Activated CD8-positive, alpha-beta memory T cell treated with anti-CD3 and anti-CD28 coated beads for 1 hour (primary cell): Measurements from ENCODE around the gene PLSCR1.
"Not testable (repeated sequence)": the region's sequence is repeated elsewhere in the genome, so short reads cannot be mapped to it uniquely, and the experiment has no call there.

Source experiments
- DNase-seq, 2 donors: peaks; one replicate each; pipeline ENCODE4 v3.0.0-alpha.2; 2020; ENCODE audit warnings: low read depth in 1 of 2; ENCODE audit errors: extremely low read depth in 1 of 2

Gene PLSCR1

DNA sequence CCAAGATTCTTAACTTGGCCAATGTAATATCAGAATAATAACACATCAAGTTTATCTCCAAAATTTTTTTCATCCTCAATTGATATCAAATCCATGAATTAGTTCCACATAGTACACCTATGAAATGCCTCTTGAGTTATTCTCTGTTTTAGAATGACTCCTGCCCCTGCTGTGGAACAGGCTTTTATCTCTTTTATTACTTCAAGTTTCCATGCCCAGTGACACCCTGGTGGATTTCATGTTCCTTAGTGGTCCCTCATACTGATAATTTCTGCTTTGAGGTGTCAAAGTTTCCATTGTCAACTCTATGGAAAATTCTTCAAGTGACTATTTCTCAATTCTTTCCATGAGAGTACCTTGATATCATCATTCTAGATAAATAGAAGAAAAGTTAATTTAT lies 24.6 kb downstream of the PLSCR1 start:
- DNase-seq = no peak

DNA sequence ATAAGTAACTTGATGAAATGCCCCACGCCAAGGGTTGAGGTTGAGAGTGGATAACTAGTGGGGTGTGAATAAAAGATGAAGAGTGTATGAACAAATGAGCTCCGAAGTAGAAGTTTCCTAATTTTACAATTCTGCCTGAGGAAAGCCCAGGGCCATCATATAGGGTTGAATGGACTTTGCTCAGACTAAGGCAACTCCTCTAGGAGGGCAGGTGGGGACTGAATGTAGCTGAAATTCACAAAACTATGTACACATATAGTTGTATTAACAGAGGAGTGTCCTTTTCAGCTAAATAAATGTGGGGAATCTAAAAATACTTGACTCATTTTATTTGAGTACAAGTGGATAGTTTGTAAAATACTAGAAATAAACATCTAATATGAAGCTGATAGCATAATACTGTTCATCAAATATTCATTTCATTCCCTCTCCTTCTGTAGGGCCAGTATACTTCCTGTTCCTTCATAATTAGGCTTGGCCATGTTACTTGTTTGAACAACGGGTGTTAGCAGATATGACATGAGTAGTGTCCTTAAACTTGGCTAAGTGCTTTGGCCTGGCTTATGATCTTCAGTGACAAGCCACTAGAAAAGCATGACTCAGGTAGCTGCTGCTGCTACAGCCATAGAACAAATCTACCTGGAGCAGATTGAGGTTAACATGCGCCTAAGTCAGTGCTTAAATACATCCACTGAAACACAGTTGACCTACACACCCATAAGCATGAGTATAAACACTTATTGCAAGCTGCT lies 26.5 kb downstream of the PLSCR1 start:
- DNase-seq = no peak

DNA sequence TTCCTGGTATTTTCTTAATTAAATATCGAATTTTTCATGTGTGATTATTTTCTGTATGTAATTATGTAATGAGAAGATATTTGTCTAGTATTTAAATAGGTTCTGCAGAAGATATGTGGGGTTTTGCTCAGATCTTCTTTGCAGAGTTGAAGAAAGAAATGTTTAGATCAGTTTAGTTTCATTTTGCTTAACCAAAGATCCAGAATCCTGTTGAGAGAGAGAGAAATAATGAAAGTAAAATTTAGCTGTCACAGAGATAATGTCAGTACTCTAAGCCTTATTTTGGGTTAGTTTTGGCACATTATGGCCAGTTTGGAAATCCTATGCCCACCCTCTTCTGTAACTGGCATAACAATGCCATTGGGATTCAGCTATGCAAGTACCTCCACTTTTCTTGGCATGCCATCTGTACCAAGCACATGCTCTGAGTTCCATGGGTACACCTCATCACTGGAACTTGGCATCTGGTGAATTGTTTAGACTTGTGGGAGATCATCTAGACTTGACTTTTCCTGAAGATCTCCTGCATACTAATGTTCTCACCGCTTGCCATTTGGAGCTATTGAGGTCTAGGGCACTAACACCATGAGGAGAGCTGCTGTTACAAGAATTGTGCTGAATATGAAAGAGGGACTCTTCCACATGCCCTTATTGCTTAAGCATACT lies 30.9 kb downstream of the PLSCR1 start:
- DNase-seq = no peak

DNA sequence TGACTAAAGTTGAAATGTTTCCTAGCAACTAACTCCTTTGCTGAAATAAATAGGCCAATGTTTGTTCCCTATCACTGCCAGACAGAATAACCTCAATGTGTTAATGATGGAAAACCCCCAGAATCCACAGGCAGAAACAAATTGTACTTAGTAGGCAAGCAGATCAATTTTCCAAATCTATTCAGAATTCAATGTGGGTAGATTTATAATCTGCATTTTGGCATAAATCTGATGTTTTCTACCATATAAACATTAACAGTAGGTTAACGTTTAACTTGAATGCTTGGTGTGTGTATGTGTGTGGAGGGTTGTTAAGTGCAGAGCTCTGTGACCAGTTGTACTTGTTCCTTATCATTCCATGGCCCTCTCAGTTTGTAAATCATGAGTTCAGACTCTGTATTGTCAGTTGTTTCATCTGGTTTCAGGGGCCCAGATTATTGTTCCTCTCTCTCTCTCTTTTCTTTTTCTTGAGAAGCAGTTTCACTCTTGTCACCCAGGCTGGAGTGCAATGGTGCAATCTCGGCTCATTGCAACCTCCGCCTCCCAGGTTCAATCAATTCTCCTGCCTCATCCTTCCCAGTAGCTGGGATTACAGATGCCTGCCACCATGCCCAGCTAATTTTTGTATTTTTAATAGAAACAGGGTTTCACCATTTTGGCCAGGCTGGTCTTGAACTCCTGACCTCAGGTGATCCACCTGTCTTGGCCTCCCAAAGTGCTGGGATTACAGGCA lies 32.8 kb downstream of the PLSCR1 start:
- no peak for DNase-seq

DNA sequence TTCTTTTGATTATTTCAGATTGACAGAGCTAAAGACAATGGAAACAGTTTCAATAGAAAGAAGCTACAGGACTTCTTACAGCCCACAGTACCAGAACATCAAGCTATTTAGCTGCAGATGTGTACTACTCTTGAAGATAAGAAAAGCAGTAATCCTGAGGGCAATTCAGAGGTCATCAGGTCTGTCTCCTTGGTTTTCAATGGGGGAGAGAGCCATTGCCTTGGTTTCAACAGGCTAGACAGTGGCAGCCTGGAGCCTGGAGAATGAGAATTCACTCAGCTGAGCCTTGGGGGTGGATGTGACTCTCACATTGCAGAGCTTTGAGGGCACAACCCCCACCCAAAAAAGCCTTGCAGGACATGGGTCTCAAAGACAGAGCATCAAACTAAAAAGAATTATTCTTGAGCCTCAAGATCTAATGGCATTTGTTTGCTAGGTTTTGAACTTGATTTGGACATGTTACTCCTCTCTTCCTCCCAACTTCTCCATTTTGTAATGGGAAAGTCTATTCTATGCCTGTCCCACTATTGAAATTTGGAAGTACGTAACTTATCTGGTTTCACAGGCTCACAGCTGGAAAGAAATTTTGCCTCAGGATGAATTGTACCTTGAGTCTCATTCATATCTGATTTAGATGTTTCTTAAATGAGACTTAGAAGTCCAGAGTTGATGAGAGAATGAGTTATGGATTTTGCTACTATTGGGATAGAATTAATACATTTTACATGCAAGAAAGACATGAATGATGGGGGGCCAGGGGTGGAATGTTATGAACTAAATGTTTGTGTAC lies 36.9 kb downstream of the PLSCR1 start:
- DNase-seq = no peak

DNA sequence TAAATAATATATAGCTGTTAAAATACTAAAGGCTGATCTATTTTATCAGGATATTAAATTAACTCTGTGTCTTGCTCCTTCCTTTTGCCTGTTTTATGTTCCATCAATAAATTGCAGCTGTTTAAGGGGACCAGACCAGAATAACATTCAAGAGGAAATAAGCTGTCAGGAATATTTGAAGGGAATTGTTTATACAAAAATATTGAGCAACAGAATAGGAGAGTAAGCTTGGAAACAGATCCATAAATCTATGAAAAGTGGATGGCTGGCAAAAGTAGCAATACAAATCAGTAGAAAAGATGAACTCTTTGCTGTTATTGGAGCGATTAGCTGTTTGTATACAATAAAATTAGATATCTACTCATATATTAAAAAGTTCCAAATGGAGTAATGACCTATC lies 38.9 kb downstream of the PLSCR1 start:
- DNase-seq = no peak

DNA sequence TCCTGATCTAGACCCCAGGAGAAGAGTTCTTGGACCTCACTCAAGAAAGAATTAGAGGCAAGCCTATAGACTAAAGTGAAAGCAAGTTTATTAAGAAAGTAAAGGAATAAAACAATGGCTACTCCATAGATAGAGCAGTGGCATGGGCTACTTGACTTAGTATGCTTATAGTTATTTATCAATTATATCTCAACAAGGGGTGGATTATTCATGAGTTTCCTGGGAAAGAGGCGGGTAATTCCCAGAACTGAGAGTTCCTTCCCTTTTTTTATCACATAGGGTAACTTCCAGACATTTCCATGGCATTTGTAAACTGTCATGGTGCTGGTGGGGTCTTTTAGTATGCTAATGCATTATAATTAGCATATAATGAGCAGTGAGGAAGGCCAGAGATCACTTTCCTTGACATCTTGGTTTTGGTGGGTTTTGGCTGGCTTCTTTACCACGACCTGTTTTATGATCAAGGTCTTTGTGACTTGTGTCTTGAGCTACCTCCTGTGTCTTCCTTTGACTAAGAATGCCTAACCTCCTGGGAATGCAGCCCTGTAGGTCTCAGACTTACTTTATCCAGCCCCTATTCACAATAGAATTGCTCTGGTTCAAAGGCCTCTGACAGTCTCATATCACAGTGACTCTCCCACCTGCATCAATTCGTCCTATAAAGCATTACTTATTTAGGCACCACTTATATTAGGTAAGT lies 39.8 kb downstream of the PLSCR1 start:
- DNase-seq = no peak

DNA sequence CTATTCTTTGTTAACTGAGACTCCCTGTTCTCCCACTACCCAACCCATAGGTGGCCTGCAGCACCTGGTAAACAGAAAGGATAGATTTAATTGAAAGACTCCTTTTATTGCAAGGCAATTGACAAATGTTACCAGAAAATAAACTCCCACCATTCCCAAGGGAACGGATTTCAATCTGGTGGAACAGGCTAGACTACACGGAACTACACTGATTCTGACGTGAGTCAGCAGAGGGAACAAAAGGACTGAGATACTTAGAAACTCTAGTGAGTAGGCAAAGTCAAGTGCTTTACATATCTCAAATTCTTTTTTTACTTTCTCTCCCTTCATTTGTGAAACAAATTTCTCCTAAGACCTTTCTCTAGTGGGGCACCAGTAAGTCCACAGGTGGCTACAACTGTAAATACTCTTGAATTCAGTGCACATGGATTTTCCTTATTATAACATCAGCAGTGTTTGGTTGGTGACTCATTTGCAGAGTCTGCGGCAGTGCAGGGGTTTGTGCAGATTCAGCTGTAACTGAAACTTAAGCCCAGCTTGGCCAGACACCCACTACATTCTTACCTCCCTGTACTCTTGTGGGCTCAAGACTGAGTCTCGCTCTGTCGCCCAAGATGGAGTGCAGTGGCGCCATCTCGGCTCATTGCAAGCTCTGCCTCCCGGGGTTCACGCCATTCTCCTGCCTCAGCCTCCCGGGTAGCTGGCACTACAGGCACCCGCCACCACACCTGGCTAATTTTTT lies 40.8 kb downstream of the PLSCR1 start:
- no peak for DNase-seq

DNA sequence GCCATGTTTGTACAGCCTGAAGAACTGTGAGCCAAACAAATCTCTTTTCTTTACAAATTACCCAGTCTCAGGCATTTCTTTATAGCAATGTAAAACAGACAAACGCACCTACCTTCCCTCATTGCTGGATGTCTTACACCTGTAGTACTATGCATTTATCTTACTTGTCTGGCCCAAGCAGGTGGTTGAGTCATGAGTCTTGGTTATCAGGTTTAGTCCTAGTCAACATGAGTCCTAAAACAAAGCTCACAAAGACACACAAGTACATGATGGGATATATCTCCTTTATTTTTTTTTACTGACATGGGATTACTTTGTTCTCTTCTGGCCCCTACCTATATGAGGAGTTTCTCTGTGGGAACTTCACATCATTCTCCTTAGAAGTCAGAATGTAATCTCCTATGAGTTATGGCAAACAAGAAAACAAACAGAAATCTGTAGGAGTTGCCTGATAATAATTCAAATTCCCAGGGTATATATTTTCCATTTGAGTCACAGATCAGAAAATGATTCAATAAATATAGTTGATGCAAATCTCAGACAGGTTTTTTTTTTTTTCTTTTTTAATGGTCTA lies 41.4 kb downstream of the PLSCR1 start:
- DNase-seq = no peak

DNA sequence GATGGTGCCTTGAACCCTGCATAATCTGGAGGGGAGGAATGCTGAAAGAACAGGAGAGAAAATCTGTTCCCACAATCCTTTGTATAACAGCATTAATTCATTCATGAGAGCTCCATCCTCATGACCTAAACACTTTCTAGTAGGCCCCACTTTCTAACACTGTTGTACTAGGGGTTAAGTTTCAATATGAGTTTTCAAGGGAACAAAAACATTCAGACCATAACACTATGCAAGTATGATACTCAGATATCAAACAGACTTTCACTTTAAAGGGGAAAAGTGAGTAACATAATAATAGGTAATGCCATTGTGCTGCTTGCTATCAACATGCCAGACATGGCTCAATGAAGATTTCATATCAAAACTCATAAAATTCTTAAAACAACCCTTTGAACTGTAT lies 42.7 kb downstream of the PLSCR1 start:
- no peak for DNase-seq

DNA sequence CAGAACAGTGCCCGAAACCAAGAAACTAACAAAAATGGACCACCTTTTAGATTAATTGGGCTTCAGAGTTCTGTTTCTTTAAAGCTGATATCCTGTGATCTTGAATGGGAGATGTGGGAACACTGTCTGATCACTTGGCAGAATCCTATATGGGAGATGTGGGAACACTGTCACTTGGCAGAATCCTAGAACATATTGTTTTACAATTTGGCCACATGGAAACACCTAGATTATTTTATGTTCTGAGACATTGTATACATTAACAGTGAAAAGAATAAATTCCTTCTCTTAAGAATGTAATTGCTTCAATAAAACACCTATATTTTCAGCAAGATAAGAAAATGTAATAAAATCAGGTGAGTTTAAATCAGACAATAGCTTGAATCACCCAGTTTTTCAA lies 44.7 kb downstream of the PLSCR1 start:
- DNase-seq = no peak

DNA sequence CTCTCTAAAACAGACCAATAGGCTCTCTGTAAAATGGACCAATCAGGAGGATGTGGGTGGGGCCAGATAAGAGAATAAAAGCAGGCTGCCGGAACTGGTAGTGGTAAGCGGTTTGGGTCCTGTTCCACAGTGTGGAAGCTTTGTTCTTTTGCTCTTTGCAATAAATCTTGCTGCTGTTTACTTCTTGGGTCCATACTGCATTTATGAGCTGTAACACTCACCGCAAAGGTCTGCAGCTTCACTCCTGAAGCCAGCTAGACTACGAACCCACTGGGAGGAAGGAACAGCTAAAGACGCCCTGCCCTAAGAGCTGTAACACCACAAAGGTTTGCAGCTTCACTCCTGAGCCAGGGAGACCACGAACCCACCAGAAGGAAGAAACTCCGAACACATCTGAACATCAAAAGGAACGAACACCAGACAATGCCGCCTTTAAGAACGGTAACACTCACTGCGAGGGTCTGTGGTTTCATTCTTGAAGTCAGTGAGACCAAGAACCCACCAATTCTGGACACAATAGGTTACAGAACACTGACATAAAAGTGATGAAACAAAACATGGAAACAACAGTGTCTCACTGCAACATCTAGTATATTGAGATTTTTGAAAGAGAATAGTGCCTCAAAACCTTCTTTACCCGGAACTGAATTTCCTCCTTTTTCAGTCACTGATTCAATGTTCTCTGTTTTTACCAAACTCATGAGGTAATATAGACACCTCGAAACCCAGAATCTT lies 46.2 kb downstream of the PLSCR1 start:
- DNase-seq = no peak

DNA sequence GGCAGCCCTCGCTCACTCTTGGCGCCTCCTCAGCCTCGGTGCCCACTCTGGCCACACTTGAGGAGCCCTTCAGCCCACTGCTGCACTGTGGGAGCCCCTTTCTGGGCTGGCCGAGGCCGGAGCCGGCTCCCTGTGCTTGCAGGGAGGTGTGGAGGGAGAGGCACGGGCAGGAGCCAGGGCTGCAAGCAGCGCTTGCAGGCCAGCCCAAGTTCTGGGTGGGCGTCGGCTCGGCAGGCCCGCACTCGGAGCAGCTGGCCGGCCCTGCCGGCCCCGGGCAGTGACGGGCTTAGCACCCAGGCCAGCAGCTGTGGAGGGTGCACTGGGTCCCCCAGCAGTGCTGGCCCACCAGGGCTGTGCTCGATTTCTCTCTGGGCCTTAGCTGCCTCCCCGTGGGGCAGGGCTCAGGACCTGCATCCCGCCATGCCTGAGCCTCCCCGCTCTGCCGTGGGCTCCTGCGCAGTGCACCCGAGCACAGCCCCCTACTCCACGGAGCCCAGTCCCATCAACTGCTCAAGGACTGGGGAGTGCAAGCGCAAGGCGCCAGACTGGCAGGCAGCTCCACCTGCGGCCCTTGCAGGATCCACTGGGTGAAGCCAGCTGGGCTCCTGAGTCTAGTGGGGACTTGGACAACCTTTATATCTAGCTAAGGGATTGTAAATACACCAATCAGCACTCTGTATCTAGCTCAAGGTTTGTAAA lies 47.1 kb downstream of the PLSCR1 start:
- DNase-seq = not testable (repeated sequence)

DNA sequence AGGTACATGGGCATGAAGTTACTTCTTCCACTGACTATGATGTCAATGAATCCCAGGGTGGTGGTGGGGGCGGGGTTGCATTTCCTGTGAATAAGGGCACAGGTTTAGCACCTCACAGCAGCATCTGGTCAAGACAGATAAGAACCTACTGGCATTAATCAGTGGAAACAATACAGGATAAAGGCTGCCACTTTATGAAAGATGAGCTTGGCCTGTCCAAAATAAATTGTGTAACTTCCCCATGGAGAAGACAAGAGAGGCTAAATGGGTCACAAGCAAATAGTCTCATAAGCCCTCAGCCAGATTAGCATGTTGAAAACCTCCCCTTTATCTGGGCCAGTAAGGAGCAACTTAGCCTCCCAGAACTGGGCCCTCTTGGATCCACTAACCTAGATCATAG lies 47.7 kb downstream of the PLSCR1 start:
- DNase-seq = no peak

DNA sequence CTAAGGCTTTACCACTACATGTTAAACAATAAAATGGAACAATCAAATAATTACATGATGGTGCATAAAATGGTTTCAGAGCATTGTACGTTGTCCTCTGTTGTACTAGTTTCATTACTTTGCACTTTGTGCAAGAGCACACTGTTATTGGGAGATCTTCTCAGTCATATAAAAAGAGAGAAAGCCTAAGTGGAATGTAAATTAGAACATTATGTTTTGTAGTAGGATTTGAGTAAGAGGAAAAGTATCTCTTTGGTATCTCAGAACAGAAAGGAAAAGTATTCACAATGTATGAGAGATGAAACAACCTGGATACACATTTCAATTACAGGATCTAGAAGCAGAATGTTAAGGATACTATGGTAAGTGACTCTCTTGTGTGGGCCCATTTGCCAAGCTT lies 48.2 kb downstream of the PLSCR1 start:
- DNase-seq = no peak

DNA sequence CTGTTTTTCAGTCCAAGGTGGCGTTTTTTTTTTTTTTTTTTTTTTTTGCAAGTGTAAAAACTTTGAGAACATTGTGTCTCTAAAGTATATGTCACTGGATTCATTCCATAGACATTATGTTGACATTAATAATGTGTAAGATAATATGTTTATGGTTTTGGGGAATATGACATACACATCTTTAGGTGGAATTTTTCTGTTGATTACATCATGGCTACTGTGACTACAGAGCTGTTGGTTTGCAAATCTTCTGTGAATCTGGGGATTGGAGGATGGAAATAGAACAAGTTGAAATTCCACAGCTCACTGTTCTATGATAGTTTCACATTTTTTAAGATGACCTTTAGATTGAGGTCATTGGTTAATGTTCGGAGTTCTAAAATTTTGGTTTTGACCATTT lies 50.6 kb downstream of the PLSCR1 start:
- DNase-seq = no peak

DNA sequence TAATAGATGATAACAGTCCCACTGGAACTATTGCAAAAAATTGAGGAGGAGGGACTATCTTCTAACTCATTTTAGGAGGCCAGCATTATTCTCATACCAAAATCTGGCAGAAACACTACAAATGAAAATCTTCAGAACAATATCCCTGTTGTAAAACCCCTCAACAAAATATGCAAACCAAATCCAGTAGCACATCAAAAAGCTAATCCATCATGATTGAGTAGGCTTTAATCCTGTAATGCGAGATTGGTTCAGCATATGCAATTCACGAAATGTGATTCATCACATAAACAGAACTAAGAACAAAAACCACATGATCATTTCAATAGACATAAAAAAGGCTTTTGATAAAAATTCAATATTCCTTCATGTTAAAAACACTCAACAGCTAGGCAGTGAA lies 51.2 kb downstream of the PLSCR1 start:
- DNase-seq = no peak

DNA sequence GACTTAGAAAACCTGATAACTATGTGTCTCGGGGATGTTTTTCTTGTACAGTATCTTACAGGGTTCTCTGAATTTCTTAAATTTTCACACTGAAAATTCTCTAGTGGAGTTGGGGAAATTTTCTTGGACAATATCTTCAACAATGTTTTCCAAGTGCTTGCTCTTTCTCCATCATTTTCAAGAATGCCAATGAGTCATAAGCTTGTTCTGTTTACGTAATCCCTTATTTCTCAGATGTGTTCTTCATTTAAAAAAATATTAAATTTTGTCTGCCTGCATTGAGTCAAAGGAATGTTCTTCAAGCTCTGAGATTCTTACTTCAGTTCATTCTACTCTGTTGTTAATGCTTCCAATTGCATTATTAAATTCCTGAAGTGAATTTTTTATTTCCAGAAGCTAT lies 53.1 kb downstream of the PLSCR1 start:
- DNase-seq = no peak
